ENCODE results near the gene FAM219B.

DNA sequence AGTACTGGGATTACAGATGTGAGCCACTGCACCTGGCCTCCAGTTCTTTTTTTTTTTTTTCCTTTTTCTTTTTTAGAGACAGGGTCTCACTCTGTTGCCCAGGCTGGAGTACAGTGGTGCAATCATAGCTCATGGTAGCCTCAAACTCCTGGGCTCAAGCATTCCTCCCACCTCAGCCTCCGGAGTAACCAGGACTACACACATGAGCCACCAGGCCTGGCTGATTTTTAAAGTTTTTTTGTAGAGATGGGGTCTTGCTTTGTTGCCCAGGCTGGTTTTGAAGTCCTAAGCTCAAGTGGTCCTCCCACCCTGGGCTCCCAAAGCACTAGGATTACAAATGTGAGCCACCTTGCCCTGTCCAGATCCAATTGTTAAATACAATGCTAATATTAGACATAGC lies 50.1 kb downstream of the FAM219B start:
- no peak for TF ChIP-seq POLR2A (IDR thresholded peaks at IDR 0.05)
- TF ChIP-seq, protein P1, sequence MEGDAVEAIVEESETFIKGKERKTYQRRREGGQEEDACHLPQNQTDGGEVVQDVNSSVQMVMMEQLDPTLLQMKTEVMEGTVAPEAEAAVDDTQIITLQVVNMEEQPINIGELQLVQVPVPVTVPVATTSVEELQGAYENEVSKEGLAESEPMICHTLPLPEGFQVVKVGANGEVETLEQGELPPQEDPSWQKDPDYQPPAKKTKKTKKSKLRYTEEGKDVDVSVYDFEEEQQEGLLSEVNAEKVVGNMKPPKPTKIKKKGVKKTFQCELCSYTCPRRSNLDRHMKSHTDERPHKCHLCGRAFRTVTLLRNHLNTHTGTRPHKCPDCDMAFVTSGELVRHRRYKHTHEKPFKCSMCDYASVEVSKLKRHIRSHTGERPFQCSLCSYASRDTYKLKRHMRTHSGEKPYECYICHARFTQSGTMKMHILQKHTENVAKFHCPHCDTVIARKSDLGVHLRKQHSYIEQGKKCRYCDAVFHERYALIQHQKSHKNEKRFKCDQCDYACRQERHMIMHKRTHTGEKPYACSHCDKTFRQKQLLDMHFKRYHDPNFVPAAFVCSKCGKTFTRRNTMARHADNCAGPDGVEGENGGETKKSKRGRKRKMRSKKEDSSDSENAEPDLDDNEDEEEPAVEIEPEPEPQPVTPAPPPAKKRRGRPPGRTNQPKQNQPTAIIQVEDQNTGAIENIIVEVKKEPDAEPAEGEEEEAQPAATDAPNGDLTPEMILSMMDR (IDR thresholded peaks at IDR 0.05), result no peak

Measured in esophagus squamous epithelium (tissue), 4 donors.